KMS-11 (cell line): Measurements from ENCODE around the gene EPHB1.

Source experiments
- H2AFZ ChIP-seq: fragments of 200-600 bp; sonication (generic); 2 replicates; pipeline ENCODE4 v1.6.1; 2016; ENCODE audit warnings: antibody characterized with exemption, mixed run types, low read depth
- H3K27ac ChIP-seq: fragments of 200-600 bp; sonication (generic); 2 replicates; pipeline ENCODE4 v1.6.1; 2016; ENCODE audit warnings: mild to moderate bottlenecking, mixed run types
- H3K27me3 ChIP-seq: fragments of 200-600 bp; sonication (generic); 2 replicates; pipeline ENCODE4 v1.6.1; 2017; ENCODE audit warnings: mild to moderate bottlenecking, low read depth, mixed run types, moderate library complexity; ENCODE audit not compliant: insufficient read depth
- H3K36me3 ChIP-seq: fragments of 200-600 bp; sonication (generic); 2 replicates; pipeline ENCODE4 v1.6.1; 2017; ENCODE audit warnings: mild to moderate bottlenecking, mixed run types; ENCODE audit not compliant: insufficient read depth
- H3K4me1 ChIP-seq: fragments of 200-600 bp; sonication (generic); 2 replicates; pipeline ENCODE4 v1.6.1; 2016; ENCODE audit warnings: mild to moderate bottlenecking, low read depth, mixed run types; ENCODE audit not compliant: poor library complexity, severe bottlenecking
- H3K4me2 ChIP-seq: fragments of 200-600 bp; sonication (generic); 2 replicates; pipeline ENCODE4 v1.7.0; 2016; ENCODE audit warnings: mild to moderate bottlenecking, mixed run types
- H3K4me3 ChIP-seq: fragments of 200-600 bp; sonication (generic); IDR thresholded peaks from 2 replicates; pipeline ENCODE4 v1.6.1; 2017; ENCODE audit warnings: low read depth, low read length, mixed read lengths; ENCODE audit not compliant: insufficient read depth
- H3K79me2 ChIP-seq: fragments of 200-600 bp; sonication (generic); 2 replicates; pipeline ENCODE4 v1.6.1; 2016; ENCODE audit warnings: low read depth, mixed run types; ENCODE audit not compliant: insufficient read depth
- H3K9ac ChIP-seq: fragments of 200-600 bp; sonication (generic); 2 replicates; pipeline ENCODE4 v1.6.1; 2016; ENCODE audit warnings: mild to moderate bottlenecking, mixed run types
- H4K20me1 ChIP-seq: fragments of 200-600 bp; sonication (generic); 2 replicates; pipeline ENCODE4 v1.6.1; 2016; ENCODE audit warnings: mild to moderate bottlenecking, mixed run types; ENCODE audit not compliant: insufficient read depth
- TF ChIP-seq, protein P1 (sequence below): fragments of 200-600 bp; sonication (generic); conservative IDR thresholded peaks from 2 replicates; pipeline ENCODE4 v1.6.1; 2017; ENCODE audit warnings: low read depth, mild to moderate bottlenecking, antibody characterized with exemption, low read length, moderate library complexity, mixed read lengths

Gene EPHB1

DNA sequence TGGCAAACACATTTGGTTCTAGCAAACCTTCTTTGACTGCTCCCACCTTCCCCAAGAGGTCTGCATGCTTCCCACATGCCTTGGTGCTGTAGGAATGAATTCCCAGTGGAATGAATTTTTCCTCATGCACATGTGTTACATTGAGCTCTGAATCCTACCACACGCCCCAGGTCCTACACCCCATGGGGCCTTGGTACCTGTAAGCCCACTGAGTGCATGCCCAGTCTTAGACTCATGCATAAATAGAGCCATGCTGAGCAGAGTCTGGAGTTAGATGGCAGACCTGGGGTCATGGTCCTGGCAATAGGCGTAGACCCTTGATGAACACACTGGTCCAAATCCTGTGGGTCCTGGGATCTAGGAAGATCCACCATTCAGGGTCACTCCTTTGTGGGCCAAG is 81.8 kb downstream of the EPHB1 start:
- no peaks in the 10 kb centered on the region for H3K79me2 ChIP-seq

DNA sequence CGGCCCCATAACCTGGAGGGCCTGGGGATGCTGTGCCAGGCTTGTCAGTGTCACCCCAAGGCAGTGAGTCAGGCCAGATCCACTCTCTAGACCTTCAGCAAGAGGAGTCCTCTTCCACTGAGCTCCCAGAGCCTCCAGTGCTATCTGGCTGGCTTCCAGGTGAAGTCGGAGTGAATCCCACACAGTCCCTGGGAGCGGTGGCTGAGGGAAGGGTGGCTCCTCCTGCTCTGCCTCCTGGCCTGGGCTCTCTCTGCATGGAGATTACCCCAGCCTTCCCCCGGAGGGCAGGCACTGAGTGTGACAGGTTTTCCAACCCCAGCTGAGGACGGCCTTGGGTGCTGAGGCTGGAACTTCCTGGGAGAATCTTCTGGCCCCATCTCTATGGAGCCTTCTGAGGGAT is 82.7 kb downstream of the EPHB1 start:
- H3K4me3 ChIP-seq, result no peak overlapping the region
- H4K20me1 ChIP-seq, result no peaks in the 10 kb centered on the region
- TF ChIP-seq, protein P1, sequence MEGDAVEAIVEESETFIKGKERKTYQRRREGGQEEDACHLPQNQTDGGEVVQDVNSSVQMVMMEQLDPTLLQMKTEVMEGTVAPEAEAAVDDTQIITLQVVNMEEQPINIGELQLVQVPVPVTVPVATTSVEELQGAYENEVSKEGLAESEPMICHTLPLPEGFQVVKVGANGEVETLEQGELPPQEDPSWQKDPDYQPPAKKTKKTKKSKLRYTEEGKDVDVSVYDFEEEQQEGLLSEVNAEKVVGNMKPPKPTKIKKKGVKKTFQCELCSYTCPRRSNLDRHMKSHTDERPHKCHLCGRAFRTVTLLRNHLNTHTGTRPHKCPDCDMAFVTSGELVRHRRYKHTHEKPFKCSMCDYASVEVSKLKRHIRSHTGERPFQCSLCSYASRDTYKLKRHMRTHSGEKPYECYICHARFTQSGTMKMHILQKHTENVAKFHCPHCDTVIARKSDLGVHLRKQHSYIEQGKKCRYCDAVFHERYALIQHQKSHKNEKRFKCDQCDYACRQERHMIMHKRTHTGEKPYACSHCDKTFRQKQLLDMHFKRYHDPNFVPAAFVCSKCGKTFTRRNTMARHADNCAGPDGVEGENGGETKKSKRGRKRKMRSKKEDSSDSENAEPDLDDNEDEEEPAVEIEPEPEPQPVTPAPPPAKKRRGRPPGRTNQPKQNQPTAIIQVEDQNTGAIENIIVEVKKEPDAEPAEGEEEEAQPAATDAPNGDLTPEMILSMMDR, result no peak
- H3K9ac ChIP-seq, result no peak overlapping the region
- H3K36me3 ChIP-seq, result no peaks in the 10 kb centered on the region
- no peak overlapping the region for H2AFZ ChIP-seq
- H3K4me2 ChIP-seq, result no peak overlapping the region
- no peaks in the 10 kb centered on the region for H3K27me3 ChIP-seq
- H3K27ac ChIP-seq, result no peak overlapping the region
- H3K4me1 ChIP-seq, result peaks cover 9% of the 10 kb centered on the region
- H3K79me2 ChIP-seq, result no peaks in the 10 kb centered on the region

More for the DNA sequence above, 81.8 kb downstream of the EPHB1 start:
- no peaks in the 10 kb centered on the region for H4K20me1 ChIP-seq
- H3K4me3 ChIP-seq, result no peak overlapping the region
- no peaks in the 10 kb centered on the region for H3K27me3 ChIP-seq
- no peak overlapping the region for H3K4me2 ChIP-seq
- H3K27ac ChIP-seq, result no peak overlapping the region
- no peak overlapping the region for H2AFZ ChIP-seq
- H3K4me1 ChIP-seq, result peaks cover 9% of the 10 kb centered on the region
- TF ChIP-seq, protein P1, result no peak
- H3K9ac ChIP-seq, result no peak overlapping the region
- no peaks in the 10 kb centered on the region for H3K36me3 ChIP-seq

DNA sequence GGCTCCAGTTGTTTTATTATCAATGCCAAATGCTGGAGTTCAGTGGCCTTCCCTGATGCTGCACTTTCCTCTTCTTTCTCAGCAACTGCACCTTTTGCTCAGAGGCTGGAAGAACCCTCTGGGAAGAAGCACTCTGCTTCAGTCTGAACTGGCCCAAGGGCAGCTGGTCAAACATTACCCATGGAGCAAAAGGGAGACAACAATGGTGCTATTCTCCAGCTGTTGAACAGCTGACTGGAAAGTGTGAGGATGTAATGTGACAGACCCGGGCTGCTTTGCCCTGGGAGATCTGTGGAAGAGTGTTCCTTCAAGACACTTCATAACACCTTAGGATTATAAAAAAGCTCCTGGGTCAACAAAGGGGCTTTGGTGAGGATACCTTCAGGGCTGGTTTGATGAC is 84.9 kb downstream of the EPHB1 start:
- no peak overlapping the region for H3K4me2 ChIP-seq
- H3K9ac ChIP-seq, result no peak overlapping the region
- H3K27ac ChIP-seq, result no peak overlapping the region
- peaks cover 7% of the 10 kb centered on the region for H3K4me1 ChIP-seq
- no peaks in the 10 kb centered on the region for H3K79me2 ChIP-seq
- H4K20me1 ChIP-seq, result no peaks in the 10 kb centered on the region
- no peaks in the 10 kb centered on the region for H3K36me3 ChIP-seq
- H3K4me3 ChIP-seq, result no peak overlapping the region
- H2AFZ ChIP-seq, result no peak overlapping the region
- TF ChIP-seq, protein P1, result no peak
- H3K27me3 ChIP-seq, result no peaks in the 10 kb centered on the region

DNA sequence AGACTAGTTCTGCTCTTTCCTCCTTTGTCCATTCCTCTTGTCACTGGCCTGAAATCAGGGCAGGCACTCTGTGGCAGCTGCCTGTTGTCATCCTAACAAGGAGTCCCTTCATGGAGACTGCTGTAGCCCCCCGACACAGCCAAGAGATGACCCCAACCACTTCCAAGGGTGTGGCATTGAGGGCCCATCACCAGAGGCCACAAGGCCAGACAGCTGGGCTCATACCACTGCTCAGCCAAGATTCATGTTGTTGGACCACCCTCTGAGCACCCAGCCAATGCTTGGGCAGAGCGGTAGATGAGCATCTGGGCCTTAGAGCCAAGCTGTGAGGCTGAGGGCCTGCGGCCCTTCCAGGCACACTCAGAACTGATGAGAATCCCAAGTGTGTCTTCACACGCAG is 85.4 kb downstream of the EPHB1 start:
- no peak overlapping the region for H3K4me3 ChIP-seq
- H3K9ac ChIP-seq, result no peak overlapping the region
- H3K27ac ChIP-seq, result no peak overlapping the region
- H3K27me3 ChIP-seq, result no peaks in the 10 kb centered on the region
- H3K4me1 ChIP-seq, result peaks cover 7% of the 10 kb centered on the region
- H4K20me1 ChIP-seq, result no peaks in the 10 kb centered on the region
- H3K79me2 ChIP-seq, result no peaks in the 10 kb centered on the region
- H3K4me2 ChIP-seq, result no peak overlapping the region
- no peak overlapping the region for H2AFZ ChIP-seq
- TF ChIP-seq, protein P1, result no peak
- no peaks in the 10 kb centered on the region for H3K36me3 ChIP-seq
